ENCODE data around the gene CLDN15. TPM values are rescaled to one million over a fixed set of nuclear protein-coding genes. Genes with fewer than 3 reads are reported as not detected.

Gene CLDN15
- total RNA-seq, 2 donors from 2014 or later = 7.4 to 15.4 TPM

DNA sequence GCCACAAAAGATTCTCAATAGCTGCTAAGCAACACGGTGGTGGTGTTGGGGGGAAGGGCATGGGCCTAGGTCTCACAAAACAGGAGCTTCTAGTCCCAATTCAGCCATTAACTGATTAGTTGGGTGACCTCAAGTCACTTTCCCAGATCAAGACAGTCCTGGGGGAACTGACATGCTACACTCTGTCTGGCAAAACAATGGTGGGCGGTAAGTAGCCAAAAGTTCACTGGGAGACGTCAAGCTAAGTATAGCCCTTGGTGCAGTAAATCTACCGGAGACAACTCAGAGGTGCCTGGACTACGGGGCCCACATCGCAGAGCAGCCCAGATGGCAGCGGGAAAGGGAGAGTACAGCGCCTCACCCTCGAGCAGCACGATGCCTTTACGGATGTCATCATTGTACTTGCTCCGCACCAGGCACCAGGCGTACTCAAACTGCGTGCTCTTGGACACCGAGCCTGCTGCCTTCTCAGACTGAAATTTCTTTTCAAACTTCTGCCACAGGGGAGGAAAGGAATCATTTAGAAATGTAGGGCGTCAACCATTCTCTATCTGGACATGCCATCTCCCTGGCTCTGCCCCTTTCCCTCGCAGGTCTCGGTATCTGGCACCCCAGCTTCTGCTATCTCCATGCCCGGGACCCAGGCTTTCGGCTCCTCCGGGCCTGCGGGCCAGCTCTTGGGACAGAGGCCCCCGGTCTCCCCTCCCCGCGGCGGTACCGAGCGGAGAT lies 6.2 kb upstream of the CLDN15 start:
- H3K27ac ChIP-seq = peak overlapping the region; percentile 85 to 95
- peaks cover 12 to 37% of the 10 kb centered on the region in 2 donors for H3K4me1 ChIP-seq (ENCODE audit: control insufficient read depth in 1 of 2, low read depth in 2 of 2)
- no peaks in the 10 kb centered on the region for H3K9me3 ChIP-seq
- no peaks in the 10 kb centered on the region for H3K27me3 ChIP-seq (replicated peaks; ENCODE audit: insufficient read depth)
- H3K36me3 ChIP-seq = peaks cover 23% of the 10 kb centered on the region
- ATAC-seq (ENCODE audit: insufficient number of reproducible peaks, low FRiP score, low read depth) (no peak), DNase-seq (ENCODE audit: low spot score) (no peak)
- TF ChIP-seq CTCF (IDR thresholded peaks at IDR 0.05) = peak; percentile 94
- H3K4me3 ChIP-seq = peak overlapping the region; percentile 71

DNA sequence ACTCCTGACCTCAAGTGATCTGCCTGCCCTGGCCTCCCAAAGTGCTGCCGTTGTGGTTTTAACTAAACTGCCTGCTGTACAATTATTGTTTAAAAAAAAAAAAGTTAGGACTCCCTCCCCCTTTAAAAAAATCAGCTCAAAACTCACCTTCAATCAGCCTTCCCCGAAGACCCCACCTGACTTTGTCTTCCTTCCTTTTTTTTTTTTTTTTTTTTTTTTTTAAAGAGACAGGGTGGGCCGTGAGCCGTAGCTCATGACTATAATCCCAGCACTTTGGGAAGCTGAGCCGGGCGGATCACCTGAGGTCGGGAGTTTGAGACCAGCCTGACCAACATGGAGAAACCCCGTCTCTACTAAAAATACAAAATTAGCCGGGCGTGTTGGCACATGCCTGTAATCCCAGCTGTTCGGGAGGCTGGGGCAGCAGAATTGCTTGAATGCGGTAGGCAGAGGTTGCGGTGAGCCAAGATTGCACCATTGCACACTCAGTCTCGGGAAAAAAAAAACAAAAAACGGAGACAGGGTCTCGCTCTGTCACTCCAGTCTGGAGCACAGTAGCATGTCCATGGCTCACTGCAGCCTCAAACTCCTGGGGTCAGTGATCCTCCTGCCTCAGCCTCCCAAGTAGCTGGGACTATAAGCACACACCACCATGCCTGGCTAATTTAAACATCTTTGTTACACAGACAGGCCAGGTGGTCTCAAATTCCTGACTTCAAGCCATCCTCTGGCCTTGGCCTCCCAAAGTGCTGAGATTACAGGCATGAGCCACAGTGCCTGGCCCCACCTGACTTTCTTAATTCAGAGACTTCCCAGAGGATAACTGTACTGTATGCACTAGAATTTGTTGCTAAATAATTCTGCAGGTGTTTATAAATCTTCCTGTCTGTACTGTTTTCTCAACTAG lies 4.1 kb upstream of the CLDN15 start:
- ATAC-seq (ENCODE audit: insufficient number of reproducible peaks, low FRiP score, low read depth) = no peak
- H3K27ac ChIP-seq = no peak overlapping the region

GRCh38 chr7:101241015-101241363 lies 3.4 kb upstream of the CLDN15 start:
- H3K4me1 ChIP-seq (ENCODE audit: control insufficient read depth in 1 of 2, low read depth in 2 of 2) = peaks cover 12 to 33% of the 10 kb centered on the region in 2 donors
- peaks cover 25% of the 10 kb centered on the region for H3K36me3 ChIP-seq
- no peak overlapping the region for H3K27ac ChIP-seq

More for the DNA sequence above, 4.1 kb upstream of the CLDN15 start:
- peaks cover 25% of the 10 kb centered on the region for H3K36me3 ChIP-seq
- peaks cover 12 to 40% of the 10 kb centered on the region in 2 donors for H3K4me1 ChIP-seq (ENCODE audit: control insufficient read depth in 1 of 2, low read depth in 2 of 2)
- no peaks in the 10 kb centered on the region for H3K27me3 ChIP-seq (replicated peaks; ENCODE audit: insufficient read depth)
- no peaks in the 10 kb centered on the region for H3K9me3 ChIP-seq
- TF ChIP-seq CTCF (IDR thresholded peaks at IDR 0.05) = no peak
- H3K4me3 ChIP-seq = no peak overlapping the region
- no peak for DNase-seq (ENCODE audit: low spot score)

DNA sequence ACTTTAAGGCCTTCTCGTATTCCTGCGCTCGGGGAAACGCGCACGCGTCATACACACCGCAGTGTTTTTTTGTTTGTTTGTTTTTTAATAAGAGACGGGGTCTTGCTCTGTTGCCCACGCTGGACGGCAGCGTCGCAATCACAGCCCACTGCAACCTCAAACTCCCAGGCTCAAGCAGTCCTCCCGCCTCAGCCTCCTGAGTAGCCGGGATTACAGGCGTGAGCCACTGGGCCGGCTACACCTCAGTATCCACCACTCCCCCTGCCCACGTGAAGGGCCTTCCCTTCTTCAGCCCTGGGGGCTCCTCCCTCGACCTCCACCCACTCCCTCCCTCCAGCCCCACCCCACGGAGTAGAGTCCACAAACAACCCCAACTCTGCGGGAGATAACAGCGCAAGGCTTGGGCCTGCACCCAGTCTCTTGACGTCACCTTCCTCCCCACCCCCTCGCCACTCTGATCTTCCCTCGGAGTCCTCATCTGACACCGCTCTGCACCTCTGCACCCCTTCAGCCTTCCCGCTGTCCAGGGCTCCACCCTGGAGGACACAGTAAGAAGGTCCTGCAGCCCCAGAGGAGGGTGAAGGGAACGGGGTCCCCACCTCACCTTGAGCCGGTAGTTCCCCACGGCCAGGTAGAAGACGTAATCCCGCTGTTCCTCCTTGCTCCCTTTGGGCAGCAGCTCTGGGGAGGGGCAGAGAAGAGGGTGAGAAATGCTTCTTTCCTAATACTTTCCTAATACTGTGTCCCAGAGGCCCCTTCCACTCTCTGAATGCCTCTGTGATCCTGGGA lies 2.8 kb upstream of the CLDN15 start:
- Histone ChIP-seq H3K9me3 (no peaks in the 10 kb centered on the region), H3K27ac (no peak overlapping the region), H3K27me3 (replicated peaks; ENCODE audit: insufficient read depth) (no peaks in the 10 kb centered on the region), H3K4me3 (no peak overlapping the region), H3K4me1 (ENCODE audit: control insufficient read depth in 1 of 2, low read depth in 2 of 2) (peaks cover 12 to 28% of the 10 kb centered on the region in 2 donors), H3K36me3 (peaks cover 25% of the 10 kb centered on the region)
- ATAC-seq (ENCODE audit: insufficient number of reproducible peaks, low FRiP score, low read depth) = no peak
- no peak for DNase-seq (ENCODE audit: low spot score)
- TF ChIP-seq CTCF (IDR thresholded peaks at IDR 0.05) = no peak

More at GRCh38 chr7:101241015-101241363, 3.4 kb upstream of the CLDN15 start:
- TF ChIP-seq CTCF (IDR thresholded peaks at IDR 0.05) = no peak
- H3K9me3 ChIP-seq = no peaks in the 10 kb centered on the region
- H3K27me3 ChIP-seq (replicated peaks; ENCODE audit: insufficient read depth) = no peaks in the 10 kb centered on the region
- no peak overlapping the region for H3K4me3 ChIP-seq
- DNase-seq (ENCODE audit: low spot score) (no peak), ATAC-seq (ENCODE audit: insufficient number of reproducible peaks, low FRiP score, low read depth) (no peak)

DNA sequence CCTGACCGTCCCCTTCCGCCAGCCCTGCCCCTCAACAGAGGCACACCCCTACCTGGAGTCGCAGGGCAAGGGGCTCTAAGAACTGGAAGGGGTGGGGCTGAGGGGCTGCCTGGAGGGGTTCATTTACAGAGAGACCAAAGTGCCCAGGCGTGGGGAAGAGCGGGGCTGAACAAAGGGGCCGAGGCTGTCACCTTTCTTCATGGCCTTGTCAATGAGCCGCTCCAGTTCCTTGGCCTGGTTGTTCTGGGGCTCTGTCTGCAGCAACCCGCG lies 2.3 kb upstream of the CLDN15 start:
- DNase-seq (ENCODE audit: low spot score) = no peak
- Histone ChIP-seq H3K9me3 (no peaks in the 10 kb centered on the region), H3K4me3 (no peak overlapping the region), H3K36me3 (peaks cover 25% of the 10 kb centered on the region), H3K27ac (no peak overlapping the region), H3K4me1 (ENCODE audit: control insufficient read depth in 1 of 2, low read depth in 2 of 2) (peaks cover 10 to 24% of the 10 kb centered on the region in 2 donors), H3K27me3 (replicated peaks; ENCODE audit: insufficient read depth) (no peaks in the 10 kb centered on the region)
- no peak for ATAC-seq (ENCODE audit: insufficient number of reproducible peaks, low FRiP score, low read depth)
- no peak for TF ChIP-seq CTCF (IDR thresholded peaks at IDR 0.05)
